Ammon's horn (tissue), 1 donor: ENCODE measurements around the gene LRRC56.

Experiments used
- DNase-seq: peaks from one replicate; pipeline ENCODE4 v3.0.0-alpha.2; 2016; ENCODE audit warnings: low spot score

LRRC56 gene

DNA sequence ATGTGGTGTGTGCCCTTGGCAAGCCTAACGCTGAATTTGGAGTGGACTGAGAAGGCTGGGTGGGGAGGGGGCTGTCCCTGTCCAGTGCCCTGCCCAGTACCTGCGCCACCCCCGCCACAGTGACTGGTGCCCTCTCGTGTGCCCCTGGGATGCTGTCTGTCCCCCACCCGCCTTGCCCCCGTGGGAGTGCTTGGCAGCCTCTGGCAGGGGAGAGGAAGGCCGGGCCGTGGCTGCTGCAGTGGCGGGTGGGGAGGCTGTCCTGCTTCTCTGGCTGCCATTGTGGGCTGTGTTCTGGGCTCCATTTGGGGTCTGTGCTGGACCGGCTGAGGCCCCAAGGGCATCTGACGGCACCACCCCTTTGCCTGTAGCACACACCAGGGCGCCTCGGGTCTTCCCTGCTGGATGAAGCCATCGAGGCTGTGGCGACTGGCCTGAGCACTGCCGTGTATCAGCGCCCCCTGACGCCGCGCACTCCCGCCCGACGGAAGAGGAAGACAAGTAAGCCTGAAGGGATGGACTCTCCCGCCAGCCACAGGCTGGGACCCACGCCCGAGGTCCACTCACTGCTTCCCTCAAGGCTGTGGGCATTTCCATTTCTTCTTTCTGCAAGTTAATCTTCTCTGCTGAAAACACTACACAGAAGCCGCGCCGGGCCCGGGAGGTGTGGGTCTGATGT lies 60.8 kb downstream of the LRRC56 start:
- DNase-seq: no peak

GRCh38 chr11:601573-602245 lies 64.4 kb downstream of the LRRC56 start:
- DNase-seq: no peak

DNA sequence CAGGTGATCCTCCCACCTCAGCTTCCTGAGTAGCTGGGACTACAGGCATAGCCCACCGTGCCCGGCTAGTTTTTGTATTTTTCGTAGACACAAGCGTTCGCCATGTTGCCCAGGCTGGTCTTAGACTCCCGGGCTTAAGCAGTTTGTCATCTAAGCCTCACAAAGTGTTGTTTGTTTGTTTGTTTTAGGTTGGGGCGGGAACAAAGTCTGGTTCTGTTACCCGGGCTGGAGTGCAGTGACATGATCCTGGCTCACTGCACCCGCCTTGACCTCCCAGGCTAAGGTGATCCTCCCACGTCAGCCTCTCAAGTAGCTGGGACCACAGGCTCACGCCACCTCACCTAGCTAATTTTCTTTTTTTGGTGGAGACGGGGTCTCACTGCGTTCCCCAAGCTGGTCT lies 65.8 kb downstream of the LRRC56 start:
- DNase-seq: no peak
